GM21786 (cell line): Measurements from ENCODE around the gene COLEC12.
A peak's percentile ranks its signal among the peaks of the same experiment; 100 is the strongest.

Source experiments
- ATAC-seq: cut with Tn5 transposase; IDR thresholded peaks from one replicate; pipeline ENCODE4 v1.9.1; 2021; ENCODE audit not compliant: unreplicated experiment

Gene COLEC12

DNA sequence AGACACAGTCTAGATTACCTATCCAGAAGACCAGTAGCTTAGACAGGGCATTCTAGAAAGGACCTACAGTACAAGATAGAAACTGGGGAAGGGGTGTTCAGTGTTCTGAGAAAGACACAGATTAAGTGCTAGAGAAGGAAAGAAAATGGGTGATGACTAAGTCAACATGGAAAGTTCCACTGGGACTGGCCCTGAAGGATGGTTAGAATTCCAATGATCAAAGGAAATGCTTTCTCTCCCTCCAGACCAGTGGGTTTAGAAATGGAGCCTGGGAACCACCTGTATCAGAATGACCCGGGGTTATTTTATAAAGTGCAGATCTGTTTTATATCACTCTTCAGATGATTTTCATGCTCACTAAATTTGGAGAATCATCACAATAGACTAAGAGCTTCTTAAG lies 5.8 kb upstream of the COLEC12 start:
- ATAC-seq, result no peak

DNA sequence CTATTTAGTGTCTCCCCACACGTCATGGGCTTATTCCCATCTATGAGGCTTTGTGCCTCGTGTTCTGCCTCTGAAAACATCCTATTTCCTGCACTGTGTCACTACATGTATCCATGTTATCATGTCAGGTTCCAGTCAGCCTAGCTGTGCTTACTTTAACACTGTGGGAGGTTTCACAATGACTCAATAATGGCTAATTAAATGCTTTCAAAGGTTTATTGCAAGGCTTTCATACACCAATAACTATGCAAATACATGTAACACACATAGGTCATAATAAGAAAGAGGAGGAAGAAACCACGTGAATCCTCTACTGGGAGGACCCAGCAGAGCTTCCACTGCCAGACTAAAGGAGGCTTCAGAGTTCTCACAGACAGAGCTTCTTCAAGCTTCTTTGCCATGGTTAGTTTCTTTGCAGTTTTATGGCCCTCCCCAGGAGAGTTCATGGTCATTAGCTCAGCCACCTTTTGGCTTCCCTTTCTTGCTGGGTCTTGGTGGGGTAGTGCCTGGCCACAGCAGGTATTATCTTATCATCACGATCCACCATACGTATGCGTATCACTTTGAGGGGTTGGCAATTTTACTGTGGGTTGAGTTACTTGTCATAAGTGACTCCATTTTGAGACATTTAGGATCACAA lies 5.1 kb upstream of the COLEC12 start:
- peak; percentile 90 for ATAC-seq

DNA sequence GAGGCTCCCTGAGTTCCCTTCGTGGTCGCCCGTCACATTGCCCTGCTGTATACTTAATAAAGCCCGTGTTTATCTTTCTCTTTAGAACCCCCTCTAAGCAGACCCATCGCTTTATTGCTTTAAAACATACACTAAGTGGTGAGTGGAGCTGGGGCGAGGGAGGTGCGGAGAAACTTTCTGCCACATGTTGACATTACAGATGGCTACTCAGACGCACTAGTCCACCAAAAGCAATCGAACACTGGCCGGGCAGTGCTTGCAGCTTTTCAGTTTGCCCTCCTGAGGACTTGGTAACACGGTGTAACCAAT lies 859 bp upstream of the COLEC12 start:
- no peak for ATAC-seq

DNA sequence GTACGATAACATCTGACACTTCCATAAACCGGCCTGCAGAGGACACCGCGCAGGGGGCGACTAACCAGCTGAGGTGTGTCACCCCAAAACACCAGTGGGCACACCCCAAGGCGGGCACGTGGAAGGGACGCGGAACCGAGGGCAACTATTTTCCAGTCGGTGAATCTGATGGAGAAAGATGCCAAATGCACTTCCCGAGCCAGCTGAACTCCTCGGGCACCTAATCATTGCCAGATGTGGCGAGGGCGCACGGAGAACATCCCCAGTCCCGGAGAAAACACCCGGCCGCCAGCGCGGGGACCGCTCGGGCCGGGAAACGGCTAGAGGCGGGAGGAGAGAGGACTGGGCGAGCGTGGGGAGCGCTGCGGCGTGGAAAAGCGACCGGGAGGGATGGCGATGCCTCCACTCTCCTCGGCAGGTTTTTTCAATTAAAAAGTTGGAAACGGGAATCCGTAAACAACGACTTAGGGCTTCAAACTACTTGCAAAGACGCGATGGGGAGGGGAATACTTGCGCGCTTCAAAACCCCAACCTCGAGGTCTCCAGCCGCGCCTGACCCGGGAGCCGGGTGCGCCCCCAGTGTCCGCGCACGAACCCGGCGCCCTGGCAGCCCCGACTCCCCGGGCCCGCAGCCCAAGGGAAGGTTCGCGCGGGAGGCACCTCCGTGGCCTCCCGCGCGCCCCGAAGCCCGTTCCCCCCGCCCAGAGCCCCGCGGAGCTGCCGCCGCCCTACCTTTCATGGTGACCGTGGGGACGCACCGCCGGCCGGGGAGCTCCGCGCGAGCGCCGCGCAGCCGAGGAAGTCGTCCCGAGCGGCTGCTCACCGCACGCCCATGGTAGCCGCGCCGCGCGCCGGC lies 497 bp downstream of the COLEC12 start:
- ATAC-seq, result no peak

DNA sequence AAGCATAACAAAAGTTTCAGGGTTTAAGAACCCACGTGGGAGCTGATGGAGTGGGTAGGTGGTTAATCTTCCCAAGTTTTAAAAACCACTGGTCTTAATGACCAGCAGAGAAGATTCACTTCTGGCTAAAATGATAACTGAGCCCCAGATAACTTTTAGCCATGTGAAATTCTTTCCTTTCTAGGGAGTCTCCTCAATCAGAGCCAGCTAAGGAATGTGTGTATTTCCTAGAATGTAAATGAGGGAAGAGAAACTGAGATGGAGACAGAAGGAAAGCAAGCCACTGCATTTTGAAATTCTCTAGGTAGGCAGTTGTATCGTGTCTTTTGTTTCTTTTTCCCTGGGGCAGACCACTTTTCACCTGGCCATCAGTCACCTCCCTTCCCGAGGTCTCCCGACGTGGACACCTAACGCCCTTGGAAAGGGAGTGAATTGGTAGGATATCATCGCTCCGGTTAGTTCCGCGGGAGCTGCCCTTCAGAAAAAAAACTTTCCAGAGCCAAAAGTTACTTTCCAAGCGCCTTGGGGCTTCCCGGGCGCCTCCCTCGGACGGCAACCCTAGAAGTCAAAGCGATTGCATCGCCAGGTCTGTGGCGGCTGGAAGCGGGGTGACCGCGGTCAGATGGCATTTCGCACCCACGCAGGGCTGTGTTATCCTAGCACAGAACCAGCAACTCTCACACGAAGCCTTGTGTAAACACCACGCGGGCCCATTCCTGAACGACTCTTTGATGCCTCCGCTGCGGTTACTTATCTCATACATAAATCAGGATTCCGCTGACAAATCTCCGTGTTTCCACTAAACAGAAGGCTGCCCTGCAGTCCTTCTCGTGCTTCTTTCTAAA lies 1.3 kb downstream of the COLEC12 start:
- ATAC-seq, result no peak

DNA sequence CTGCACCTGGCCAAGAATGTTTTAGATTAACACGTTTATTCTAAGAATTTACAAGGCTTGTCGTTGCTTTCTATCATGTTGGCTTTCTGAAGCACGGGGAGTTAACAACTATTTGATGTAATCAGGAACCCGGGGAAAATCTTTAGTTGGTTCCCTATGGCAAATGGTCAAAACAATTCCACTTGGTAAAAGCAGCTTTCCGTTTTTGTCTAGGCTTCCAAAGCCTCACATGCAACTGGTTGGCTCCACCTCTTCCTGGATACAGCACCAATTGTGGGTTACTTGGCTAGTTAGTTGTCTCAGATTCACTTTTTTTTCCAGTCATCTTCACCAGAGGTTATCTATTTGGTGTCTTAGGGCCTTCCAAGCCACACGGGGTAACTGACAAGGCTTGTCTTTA lies 2.8 kb downstream of the COLEC12 start:
- no peak for ATAC-seq

DNA sequence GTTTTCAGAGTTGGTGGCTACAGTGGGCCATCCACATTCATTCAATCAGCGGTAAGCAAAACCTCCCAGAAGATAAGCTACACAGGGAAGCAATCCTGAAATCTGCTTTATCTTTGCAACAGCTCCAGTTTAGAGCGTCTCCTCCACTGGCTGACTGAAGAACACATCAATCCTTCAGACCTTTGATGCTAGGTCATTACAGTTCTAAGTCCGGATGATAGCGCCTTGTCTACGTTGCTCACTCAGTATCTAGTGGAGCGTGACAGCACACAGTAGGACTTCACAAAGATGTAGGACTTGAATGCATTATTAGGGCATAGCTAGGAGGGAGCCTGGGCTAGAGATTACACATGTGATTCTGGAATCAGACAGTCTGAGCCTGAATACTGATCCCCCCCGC lies 5.0 kb downstream of the COLEC12 start:
- no peak for ATAC-seq

DNA sequence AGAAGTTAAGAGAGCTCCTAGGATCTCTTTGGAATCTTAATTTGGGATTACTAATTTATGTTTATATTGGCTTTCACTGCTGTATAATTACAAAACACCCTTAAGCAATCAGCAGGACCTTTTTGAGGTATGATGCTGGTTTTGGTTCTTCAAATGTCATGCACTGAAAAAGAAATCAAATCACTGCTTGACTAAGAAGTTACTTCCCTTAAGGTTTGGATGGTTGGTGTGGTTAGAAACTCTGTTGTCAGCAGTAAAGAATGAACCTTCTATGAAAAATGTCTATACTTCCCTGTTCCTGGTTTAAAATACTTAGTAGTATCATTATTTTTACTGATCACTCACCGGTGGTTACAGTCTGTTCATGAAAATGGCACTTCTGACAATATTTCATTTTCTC lies 5.5 kb downstream of the COLEC12 start:
- ATAC-seq, result no peak

DNA sequence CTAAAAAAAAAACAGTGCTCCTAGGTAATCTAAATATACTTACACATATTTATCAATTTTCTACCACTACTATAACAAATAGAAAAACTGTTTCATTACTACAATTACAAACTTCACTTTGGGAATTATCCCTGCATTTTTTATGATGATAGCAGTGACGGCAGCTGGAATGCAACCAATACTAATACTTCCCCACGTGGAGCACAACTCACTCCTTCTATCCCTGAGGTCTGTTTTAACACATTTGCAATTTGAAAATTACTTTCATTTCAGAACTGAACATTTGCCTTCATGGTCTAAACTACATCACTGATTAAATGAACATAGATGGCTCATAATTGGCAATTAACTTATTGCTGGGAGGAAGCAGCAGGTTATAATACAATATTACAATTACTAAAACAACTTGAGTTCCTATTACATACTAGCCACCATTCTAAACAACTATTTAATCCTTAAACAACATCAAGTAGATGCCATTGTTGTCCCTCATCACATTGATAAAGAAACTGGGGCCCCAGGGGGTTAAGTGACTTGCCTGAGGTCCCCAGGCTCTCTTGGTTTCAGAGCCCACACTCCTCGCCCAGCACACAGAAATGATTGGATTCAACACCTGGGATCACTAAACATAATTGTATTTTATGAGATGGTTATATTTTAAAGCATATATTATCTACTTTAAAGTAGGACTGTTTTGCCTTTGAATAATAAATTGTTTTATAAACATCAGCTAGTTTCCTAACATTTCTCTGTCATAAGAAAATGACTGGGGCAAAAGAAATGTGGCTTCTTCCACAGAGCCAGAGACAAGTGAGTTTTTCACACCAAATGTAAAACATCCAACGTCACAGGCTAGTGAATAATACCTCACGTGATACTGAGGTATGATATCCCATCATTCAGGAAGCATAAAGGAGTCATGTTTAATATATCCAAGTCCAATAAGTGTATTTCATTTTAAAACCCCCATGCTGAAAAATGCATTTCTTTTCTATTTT lies 6.2 kb downstream of the COLEC12 start:
- no peak for ATAC-seq

DNA sequence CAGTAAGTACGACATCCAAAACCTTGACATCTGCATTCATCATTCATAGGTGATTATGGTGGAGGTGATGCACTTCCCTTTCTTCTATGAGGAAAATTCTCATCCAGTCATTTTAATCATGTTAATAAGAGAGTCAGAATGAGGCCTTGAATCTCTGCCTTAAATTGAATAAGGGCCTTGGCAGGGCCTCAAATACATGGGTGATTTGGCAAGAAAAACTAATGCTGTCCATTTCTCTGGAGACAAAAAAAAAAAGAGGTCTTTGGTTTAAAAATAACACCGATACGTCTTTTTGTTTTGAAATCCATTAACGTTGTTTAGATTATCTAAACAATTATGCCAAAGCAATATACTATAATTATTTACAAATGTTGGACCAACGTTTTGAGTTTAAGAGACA lies 8.1 kb downstream of the COLEC12 start:
- no peak for ATAC-seq

DNA sequence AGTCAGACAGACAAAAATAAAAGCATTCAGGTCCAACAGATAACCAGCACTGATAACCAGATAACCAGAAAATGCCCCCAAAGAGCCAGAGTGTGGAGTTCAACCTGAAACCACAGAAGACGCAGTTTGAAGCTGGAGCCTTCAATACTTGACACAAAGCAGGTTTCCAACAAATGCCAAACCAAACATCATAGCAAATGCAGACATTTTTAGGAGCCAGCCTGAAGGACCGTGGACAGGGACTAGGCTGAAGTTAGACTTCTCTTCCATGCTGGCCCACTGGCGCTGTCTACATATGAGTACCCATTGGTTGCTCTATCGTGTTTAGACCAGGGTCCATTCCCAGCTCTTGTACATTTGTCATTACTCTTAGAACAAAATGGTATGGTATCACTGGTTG lies 9.9 kb downstream of the COLEC12 start:
- no peak for ATAC-seq

DNA sequence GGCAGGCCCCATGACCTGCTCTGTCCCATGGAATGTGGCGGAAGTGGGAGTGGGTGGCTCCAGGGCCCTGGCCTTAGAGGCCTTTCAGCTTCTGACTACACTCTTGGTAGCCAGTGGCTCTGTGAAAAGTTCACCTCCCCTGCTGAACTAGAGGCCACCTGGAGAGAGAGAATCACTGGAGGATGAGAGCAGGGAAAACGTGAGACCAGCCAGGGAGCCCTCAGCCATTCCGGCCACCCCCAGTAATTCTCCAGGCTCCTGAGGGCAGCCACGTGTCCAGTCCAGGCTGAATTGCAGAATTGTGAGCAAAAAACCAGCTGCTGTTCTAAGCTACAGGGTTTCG lies 10.5 kb downstream of the COLEC12 start:
- no peak for ATAC-seq

DNA sequence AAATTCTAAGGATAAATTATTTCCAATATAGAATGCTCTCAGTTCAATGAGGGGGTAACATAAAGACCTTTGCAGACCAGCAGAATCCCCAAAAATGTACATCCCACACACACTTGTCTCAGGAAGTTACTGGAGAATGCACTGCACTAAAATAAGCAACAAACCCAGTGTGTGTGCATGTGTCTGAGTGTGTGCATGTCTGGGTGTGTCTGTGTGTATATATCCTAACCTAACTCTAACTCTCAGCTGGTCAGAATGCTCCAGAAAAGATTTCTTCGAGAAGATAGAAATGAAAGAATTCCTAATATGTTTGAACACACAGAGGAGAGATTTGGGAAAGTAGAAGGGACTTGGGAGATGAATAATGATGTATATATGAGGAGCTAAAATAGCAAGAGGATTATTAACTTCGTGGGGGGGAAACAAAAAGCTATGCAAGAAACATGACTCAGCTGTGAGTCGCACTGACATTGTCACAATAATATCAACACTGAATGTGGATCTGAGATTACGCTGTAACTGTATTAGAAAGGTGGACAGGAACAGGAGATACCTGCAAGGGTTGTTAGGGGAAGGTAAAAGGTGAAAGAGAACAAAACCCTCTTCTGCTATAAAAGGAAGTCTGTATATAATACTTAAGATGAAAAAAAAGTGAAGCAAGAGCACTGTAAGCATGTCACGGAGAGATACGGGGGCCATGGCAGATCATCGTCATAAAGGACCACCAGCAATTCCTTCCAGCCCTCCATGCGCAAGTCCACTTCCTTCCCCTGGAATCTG lies 11.1 kb downstream of the COLEC12 start:
- no peak for ATAC-seq

DNA sequence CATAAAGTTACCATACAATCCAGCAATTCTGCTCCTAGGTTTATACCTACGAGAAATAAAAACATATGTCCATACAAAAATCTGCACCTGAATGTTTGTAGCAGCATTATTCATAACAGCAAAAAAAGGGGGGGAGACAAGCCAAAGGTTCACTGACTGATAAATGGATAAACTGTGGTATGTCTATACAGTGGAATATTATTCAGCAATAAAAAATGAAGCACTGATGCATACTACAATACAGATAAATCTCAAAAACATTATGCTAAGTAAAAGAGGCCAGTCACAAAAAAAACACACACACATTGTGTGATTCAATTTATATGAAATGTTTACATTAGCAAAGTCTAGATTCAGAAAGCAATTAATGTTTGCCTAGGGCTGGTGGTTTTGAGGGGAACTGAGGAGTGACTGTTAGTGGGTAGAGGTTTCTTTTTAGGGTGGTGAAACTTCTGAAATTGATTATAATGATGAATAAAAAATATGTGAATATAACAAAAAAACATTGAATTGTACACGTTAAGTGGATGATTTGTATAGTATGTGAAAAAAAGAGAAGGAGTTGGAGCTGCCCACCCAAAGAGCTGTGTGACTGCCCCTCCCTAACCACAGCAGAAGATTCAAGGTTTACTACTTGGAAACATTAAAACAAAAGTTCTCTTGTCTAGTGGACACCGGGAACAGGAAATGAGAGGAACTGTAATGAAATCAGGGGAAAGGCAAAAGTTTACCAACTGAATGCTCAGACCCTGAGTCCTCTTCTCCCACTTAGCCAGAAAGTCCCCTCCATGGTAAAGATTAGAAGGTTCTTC lies 13.4 kb downstream of the COLEC12 start:
- ATAC-seq, result no peak

DNA sequence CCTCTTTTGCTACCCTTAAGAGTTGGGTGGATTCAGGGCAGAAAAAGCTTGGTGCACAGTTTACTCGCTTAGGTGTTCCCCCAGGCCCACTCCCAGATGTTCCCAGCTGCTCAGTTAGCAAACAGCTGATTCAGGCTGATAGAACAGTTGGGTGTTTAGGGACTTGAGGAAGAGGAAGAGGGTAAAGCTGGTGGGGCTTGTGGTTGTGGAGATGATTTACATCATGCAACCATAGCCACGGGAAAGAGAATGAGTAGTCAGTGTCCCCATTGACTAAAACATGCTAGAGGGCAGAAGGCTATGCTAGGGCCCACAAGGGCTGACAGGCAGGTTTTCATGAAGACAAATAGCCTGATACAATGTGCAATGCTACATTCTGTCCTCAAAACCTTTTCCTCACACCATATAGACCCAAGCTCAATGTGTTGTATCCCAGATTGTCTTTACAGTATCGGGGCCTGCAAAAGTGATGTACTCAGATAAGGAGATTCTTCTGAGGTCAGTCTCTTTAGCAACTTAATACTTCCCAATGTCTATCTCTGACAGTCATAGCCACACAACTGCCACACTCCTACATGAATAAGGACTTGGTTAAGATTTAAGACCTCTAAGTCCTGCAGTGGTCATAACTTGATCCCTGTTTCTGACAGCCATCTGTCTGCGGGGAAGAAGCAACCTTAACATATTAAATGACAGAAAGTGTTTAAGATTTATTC lies 15.6 kb downstream of the COLEC12 start:
- ATAC-seq, result peak; percentile 74

DNA sequence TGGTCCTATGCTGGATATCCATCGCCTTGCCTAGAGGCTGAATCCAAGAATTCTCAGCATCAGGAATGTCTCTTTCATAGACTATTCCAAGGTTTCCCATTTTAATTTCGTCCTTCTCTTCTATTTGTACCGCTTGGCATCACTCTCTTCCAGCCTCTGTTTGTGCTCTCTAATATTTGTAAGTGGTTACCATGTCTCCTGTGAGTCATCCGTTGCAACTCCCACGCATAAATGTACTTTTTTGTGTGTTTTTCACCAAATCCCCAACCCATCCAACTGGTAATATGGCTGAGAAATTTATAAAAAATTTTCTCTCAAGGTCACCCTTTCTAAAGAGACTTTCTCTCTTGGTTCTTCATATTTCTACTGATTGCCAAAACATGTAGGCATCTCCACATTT lies 21.8 kb downstream of the COLEC12 start:
- no peak for ATAC-seq

DNA sequence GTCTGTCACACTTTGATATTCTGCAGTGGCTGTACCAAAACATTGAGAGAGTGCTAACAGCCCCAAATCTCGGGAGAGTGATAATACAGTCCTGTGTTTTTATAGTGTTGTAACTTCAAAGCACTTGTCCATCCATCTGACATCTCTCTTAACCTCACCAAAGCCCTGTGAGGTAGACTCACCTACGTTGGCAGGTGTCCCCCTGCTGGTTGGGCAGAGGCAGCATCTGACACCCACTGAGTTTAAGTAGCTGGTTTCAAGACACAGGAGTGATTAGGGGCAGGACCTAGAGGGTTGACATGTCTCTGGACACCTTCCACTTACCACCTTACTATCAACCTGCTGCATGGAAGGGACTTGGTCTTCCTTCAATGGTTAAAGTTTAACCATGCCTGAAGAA lies 22.9 kb downstream of the COLEC12 start:
- ATAC-seq, result no peak

DNA sequence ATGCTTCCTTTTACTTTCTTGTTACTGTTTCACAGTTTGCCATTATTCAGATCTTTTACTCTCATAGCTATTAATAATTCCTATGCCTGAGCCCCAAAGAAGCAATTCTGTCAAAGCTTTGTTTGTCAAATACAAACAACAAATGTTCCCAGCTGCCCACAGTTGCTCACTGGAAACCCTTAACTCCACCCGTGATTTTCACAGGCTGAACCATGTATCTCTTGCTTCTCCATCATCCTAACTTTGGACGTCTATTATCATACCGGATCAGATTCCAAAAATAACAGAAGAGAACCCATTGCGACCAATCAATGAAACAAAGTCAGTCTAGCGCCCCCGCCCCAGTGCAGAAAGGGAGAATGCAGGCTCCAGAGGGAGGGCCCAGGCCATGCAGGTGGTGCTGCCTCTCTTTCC lies 24.2 kb downstream of the COLEC12 start:
- no peak for ATAC-seq
